WTC11 (cell line): ENCODE data around the gene SPEM1. TPM values are rescaled to one million over a fixed set of nuclear protein-coding genes. Genes with fewer than 3 reads are reported as not detected.

Experiments used
- ATAC-seq: fragments of 200-7000 bp; cut with Tn5 transposase; 2 replicates; pipeline ENCODE4 v1.10.0; 2021; ENCODE audit warnings: mild to moderate bottlenecking, moderate library complexity
- CTCF ChIA-PET: fragments of 300-600 bp; sonication (Branson Sonifier 250); formaldehyde crosslinking; loops from one replicate; lab custom pipeline; 2021; ENCODE audit warnings: antibody characterized with exemption; lab: Charles Lee
- POLR2A ChIA-PET: fragments of 350-600 bp; sonication (Branson Sonifier 250); formaldehyde crosslinking; loops from one replicate; lab custom pipeline; 2021; ENCODE audit warnings: antibody characterized with exemption; lab: Charles Lee
- DNase-seq: peaks from one replicate; pipeline ENCODE4 v3.0.0; 2021; ENCODE audit warnings: low spot score
- H3K27ac Mint-ChIP-seq: 2 replicates; pipeline ENCODE4 v1.8.0; 2021; ENCODE audit warnings: mixed read lengths
- H3K27me3 Mint-ChIP-seq: 2 replicates; pipeline ENCODE4 v1.8.0; 2021; ENCODE audit warnings: low read depth, mild to moderate bottlenecking, moderate library complexity, mixed read lengths
- H3K36me3 Mint-ChIP-seq: 2 replicates; pipeline ENCODE4 v1.8.0; 2021; ENCODE audit warnings: mixed read lengths
- H3K4me1 Mint-ChIP-seq: 2 replicates; pipeline ENCODE4 v1.8.0; 2022; ENCODE audit warnings: mixed read lengths
- H3K4me3 Mint-ChIP-seq: 2 replicates; pipeline ENCODE4 v1.8.0; 2021; ENCODE audit warnings: mild to moderate bottlenecking, moderate library complexity, mixed read lengths
- H3K9me3 Mint-ChIP-seq: 2 replicates; pipeline ENCODE4 v1.8.0; 2021; ENCODE audit warnings: mixed read lengths
- E2F5 ChIP-seq: sonication (generic); formaldehyde crosslinking; IDR thresholded peaks from 2 replicates; pipeline ENCODE4 v1.8.1; 2022; ENCODE audit warnings: mild to moderate bottlenecking, moderate library complexity, missing genetic modification reagents
- EMX1 ChIP-seq: fragments of 250-450 bp; sonication (Bioruptor Pico); IDR thresholded peaks from 2 replicates; pipeline ENCODE4 v1.8.0; 2021; ENCODE audit warnings: mild to moderate bottlenecking
- FOXK1 ChIP-seq: sonication (generic); formaldehyde crosslinking; IDR thresholded peaks from 2 replicates; pipeline ENCODE4 v1.8.0; 2022; ENCODE audit warnings: mild to moderate bottlenecking, moderate library complexity, missing genetic modification reagents
- NFYB ChIP-seq: sonication (generic); formaldehyde crosslinking; conservative IDR thresholded peaks from 2 replicates; pipeline ENCODE4 v1.8.0; 2022; ENCODE audit warnings: low read depth, missing genetic modification reagents
- NR2C2 ChIP-seq: sonication (generic); formaldehyde crosslinking; IDR thresholded peaks from 2 replicates; pipeline ENCODE4 v1.8.0; 2022; ENCODE audit warnings: mild to moderate bottlenecking, missing genetic modification reagents
- OVOL2 ChIP-seq: fragments of 250-450 bp; sonication (Bioruptor Pico); IDR thresholded peaks from 2 replicates; pipeline ENCODE4 v1.9.0; 2021; ENCODE audit warnings: mild to moderate bottlenecking, borderline replicate concordance
- RORB ChIP-seq: fragments of 250-450 bp; sonication (Bioruptor Pico); IDR thresholded peaks from 2 replicates; pipeline ENCODE4 v1.9.0; 2021; ENCODE audit warnings: mild to moderate bottlenecking
- TCF7 ChIP-seq: sonication (generic); formaldehyde crosslinking; IDR thresholded peaks from 2 replicates; pipeline ENCODE4 v1.8.0; 2022; ENCODE audit warnings: mild to moderate bottlenecking, low read depth, missing genetic modification reagents, moderate library complexity
- USF1 ChIP-seq: sonication (generic); formaldehyde crosslinking; IDR thresholded peaks from 2 replicates; pipeline ENCODE4 v1.8.0; 2022; ENCODE audit warnings: mild to moderate bottlenecking, missing genetic modification reagents
- ZNF121 ChIP-seq: sonication (generic); formaldehyde crosslinking; IDR thresholded peaks from 2 replicates; pipeline ENCODE4 v1.8.0; 2023; ENCODE audit warnings: missing genetic modification reagents
- total RNA-seq: library from RNA; stranded (reverse); gene quantifications from 3 replicates; pipeline ENCODE4 v1.2.3, GENCODE V29; 2021
- TF ChIP-seq, protein P1 (sequence below): sonication (generic); formaldehyde crosslinking; IDR thresholded peaks from 2 replicates; pipeline ENCODE4 v1.8.1; 2023; ENCODE audit warnings: mild to moderate bottlenecking, missing genetic modification reagents
- TF ChIP-seq, protein P2 (sequence below): sonication (generic); formaldehyde crosslinking; IDR thresholded peaks from 2 replicates; pipeline ENCODE4 v1.8.1; 2023; ENCODE audit warnings: mild to moderate bottlenecking, missing genetic modification reagents, moderate library complexity
- TF ChIP-seq, protein P3 (sequence below): sonication (generic); formaldehyde crosslinking; IDR thresholded peaks from 2 replicates; pipeline ENCODE4 v1.8.1; 2023; ENCODE audit warnings: mild to moderate bottlenecking, missing genetic modification reagents
- TF ChIP-seq, protein P4 (sequence below): sonication (generic); formaldehyde crosslinking; IDR thresholded peaks from 2 replicates; pipeline ENCODE4 v1.8.0; 2023; ENCODE audit warnings: missing genetic modification reagents, mild to moderate bottlenecking, borderline replicate concordance

SPEM1 gene
- total RNA-seq, 1 experiment from 2014 or later, result 0.35 TPM

GRCh38 chr17:7425756-7426155, 5.6 kb downstream of the SPEM1 start (continued):
- no peak for TF ChIP-seq FOXK1 (CRISPR knock-in tag)

- no peak for DNase-seq
- Mint-ChIP-seq H3K36me3 (no peaks in the 10 kb centered on the region), H3K4me3 (no peak overlapping the region), H3K27ac (no peak overlapping the region), H3K9me3 (no peaks in the 10 kb centered on the region), H3K27me3 (no peaks in the 10 kb centered on the region; the same call in 1 of the 2 replicates), H3K4me1 (no peaks in the 10 kb centered on the region)
- ATAC-seq, result no peak
- ChIA-PET POLR2A (no interaction called here), CTCF (interaction anchor here (0.9 to 3.3 kb wide), 4 partner anchors 10 to 134 kb away, joined by 5 to 8 read pairs (median 6); partner anchors contain the start of gene PLSCR3)
- TF ChIP-seq, protein P1, sequence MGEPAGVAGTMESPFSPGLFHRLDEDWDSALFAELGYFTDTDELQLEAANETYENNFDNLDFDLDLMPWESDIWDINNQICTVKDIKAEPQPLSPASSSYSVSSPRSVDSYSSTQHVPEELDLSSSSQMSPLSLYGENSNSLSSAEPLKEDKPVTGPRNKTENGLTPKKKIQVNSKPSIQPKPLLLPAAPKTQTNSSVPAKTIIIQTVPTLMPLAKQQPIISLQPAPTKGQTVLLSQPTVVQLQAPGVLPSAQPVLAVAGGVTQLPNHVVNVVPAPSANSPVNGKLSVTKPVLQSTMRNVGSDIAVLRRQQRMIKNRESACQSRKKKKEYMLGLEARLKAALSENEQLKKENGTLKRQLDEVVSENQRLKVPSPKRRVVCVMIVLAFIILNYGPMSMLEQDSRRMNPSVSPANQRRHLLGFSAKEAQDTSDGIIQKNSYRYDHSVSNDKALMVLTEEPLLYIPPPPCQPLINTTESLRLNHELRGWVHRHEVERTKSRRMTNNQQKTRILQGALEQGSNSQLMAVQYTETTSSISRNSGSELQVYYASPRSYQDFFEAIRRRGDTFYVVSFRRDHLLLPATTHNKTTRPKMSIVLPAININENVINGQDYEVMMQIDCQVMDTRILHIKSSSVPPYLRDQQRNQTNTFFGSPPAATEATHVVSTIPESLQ (CRISPR knock-in tag), result no peak
Measured at GRCh38 chr17:7426203-7426863, 6.2 kb downstream of the SPEM1 start.

- H3K9me3 Mint-ChIP-seq, result no peaks in the 10 kb centered on the region
- H3K4me3 Mint-ChIP-seq, result no peak overlapping the region
- ATAC-seq (no peak), DNase-seq (no peak)
- TF ChIP-seq EMX1 (CRISPR knock-in tag) (no peak), RORB (CRISPR knock-in tag) (no peak)
- TF ChIP-seq, protein P2, sequence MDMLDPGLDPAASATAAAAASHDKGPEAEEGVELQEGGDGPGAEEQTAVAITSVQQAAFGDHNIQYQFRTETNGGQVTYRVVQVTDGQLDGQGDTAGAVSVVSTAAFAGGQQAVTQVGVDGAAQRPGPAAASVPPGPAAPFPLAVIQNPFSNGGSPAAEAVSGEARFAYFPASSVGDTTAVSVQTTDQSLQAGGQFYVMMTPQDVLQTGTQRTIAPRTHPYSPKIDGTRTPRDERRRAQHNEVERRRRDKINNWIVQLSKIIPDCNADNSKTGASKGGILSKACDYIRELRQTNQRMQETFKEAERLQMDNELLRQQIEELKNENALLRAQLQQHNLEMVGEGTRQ, result no peak
- H3K4me1 Mint-ChIP-seq, result no peaks in the 10 kb centered on the region
- H3K27ac Mint-ChIP-seq, result no peak overlapping the region
- no peaks in the 10 kb centered on the region for H3K36me3 Mint-ChIP-seq
- H3K27me3 Mint-ChIP-seq, result no peaks in the 10 kb centered on the region; the same call in 1 of the 2 replicates
- ChIA-PET POLR2A (no interaction called here), CTCF (interaction anchor here (0.9 to 1.6 kb wide), 2 partner anchors 10 to 78 kb away, joined by 5 to 6 read pairs; no protein-coding TSS in a partner anchor)
Measured at GRCh38 chr17:7426896-7427489, 6.9 kb downstream of the SPEM1 start.

GRCh38 chr17:7427549-7427948, 7.4 kb downstream of the SPEM1 start:
- POLR2A ChIA-PET, result no interaction called here
- Mint-ChIP-seq H3K4me3 (no peak overlapping the region), H3K27ac (no peak overlapping the region), H3K9me3 (no peaks in the 10 kb centered on the region), H3K4me1 (no peaks in the 10 kb centered on the region), H3K27me3 (no peaks in the 10 kb centered on the region; the same call in 1 of the 2 replicates), H3K36me3 (no peaks in the 10 kb centered on the region)
- DNase-seq, result no peak
- no peak for ATAC-seq
- CTCF ChIA-PET, result no interaction called here
- TF ChIP-seq ZNF121 (CRISPR knock-in tag) (no peak), USF1 (no peak), NFYB (CRISPR knock-in tag) (no peak), NR2C2 (CRISPR knock-in tag) (no peak), TCF7 (CRISPR knock-in tag) (no peak), E2F5 (CRISPR knock-in tag) (no peak), OVOL2 (no peak)
- TF ChIP-seq, protein P3, sequence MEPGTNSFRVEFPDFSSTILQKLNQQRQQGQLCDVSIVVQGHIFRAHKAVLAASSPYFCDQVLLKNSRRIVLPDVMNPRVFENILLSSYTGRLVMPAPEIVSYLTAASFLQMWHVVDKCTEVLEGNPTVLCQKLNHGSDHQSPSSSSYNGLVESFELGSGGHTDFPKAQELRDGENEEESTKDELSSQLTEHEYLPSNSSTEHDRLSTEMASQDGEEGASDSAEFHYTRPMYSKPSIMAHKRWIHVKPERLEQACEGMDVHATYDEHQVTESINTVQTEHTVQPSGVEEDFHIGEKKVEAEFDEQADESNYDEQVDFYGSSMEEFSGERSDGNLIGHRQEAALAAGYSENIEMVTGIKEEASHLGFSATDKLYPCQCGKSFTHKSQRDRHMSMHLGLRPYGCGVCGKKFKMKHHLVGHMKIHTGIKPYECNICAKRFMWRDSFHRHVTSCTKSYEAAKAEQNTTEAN (CRISPR knock-in tag), result no peak
- TF ChIP-seq, protein P4, sequence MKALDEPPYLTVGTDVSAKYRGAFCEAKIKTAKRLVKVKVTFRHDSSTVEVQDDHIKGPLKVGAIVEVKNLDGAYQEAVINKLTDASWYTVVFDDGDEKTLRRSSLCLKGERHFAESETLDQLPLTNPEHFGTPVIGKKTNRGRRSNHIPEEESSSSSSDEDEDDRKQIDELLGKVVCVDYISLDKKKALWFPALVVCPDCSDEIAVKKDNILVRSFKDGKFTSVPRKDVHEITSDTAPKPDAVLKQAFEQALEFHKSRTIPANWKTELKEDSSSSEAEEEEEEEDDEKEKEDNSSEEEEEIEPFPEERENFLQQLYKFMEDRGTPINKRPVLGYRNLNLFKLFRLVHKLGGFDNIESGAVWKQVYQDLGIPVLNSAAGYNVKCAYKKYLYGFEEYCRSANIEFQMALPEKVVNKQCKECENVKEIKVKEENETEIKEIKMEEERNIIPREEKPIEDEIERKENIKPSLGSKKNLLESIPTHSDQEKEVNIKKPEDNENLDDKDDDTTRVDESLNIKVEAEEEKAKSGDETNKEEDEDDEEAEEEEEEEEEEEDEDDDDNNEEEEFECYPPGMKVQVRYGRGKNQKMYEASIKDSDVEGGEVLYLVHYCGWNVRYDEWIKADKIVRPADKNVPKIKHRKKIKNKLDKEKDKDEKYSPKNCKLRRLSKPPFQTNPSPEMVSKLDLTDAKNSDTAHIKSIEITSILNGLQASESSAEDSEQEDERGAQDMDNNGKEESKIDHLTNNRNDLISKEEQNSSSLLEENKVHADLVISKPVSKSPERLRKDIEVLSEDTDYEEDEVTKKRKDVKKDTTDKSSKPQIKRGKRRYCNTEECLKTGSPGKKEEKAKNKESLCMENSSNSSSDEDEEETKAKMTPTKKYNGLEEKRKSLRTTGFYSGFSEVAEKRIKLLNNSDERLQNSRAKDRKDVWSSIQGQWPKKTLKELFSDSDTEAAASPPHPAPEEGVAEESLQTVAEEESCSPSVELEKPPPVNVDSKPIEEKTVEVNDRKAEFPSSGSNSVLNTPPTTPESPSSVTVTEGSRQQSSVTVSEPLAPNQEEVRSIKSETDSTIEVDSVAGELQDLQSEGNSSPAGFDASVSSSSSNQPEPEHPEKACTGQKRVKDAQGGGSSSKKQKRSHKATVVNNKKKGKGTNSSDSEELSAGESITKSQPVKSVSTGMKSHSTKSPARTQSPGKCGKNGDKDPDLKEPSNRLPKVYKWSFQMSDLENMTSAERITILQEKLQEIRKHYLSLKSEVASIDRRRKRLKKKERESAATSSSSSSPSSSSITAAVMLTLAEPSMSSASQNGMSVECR (CRISPR knock-in tag), result no peak
- TF ChIP-seq, protein P2, result no peak
